Hepatocyte (in vitro differentiated cells): ENCODE results near the gene IL1RL2.

Experiments used
- CTCF ChIP-seq: fragments of 200-600 bp; sonication (generic); IDR thresholded peaks from 2 replicates; pipeline ENCODE4 v1.5.1; 2016; ENCODE audit warnings: antibody characterized with exemption, mild to moderate bottlenecking; ENCODE audit not compliant: poor library complexity
- EZH2 ChIP-seq: fragments of 200-600 bp; sonication (generic); IDR thresholded peaks from 2 replicates; pipeline ENCODE4 v1.6.1; 2016; ENCODE audit warnings: antibody characterized with exemption, mild to moderate bottlenecking, borderline replicate concordance
- EZH2phosphoT487 ChIP-seq: fragments of 200-600 bp; sonication (generic); IDR thresholded peaks from one replicate; pipeline ENCODE4 v1.6.1; 2018; ENCODE audit warnings: antibody characterized with exemption, mild to moderate bottlenecking, low read depth, moderate library complexity; ENCODE audit not compliant: unreplicated experiment, severe bottlenecking

GRCh38 chr2:102206666-102207341 lies 20.0 kb downstream of the IL1RL2 start:
- no peak for TF ChIP-seq CTCF
- no peak for TF ChIP-seq EZH2
- no peak for TF ChIP-seq EZH2phosphoT487
